Stimulated activated CD4-positive, alpha-beta T cell treated with anti-CD3 and anti-CD28 coated beads, Interleukin-12 subunit alpha, Interleukin-12 subunit beta, amount 100 ng/mL, for 24 hours (primary cell): ENCODE data around the gene PLEKHG2.
A peak's percentile ranks its signal among the peaks of the same experiment; 100 is the strongest.

Experiments
- DNase-seq, 2 experiments: peaks; one replicate each; pipeline ENCODE4 v3.0.0-alpha.2; 2020; ENCODE audit warnings: low read depth in 2 of 2

Gene PLEKHG2

DNA sequence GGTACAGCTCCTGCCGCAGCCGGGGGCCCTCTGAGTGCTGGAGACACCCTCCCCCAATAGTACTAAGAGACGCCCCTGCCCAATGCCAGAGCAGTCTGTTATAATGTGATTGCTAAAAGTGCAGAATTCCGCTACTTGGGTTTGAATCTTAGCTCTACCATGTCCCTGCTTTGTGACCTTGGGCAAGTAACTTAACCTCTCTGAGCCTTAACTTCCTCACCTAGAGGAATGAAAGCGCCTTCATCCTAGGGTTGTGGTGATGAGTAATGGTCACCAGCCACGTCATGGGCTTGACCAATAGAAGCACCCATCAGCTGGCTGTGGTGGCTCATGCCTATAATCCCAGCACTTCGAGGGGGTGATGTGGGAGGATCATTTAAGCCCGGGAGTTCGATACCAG, 6.5 kb downstream of the PLEKHG2 start:
- no peak for DNase-seq

DNA sequence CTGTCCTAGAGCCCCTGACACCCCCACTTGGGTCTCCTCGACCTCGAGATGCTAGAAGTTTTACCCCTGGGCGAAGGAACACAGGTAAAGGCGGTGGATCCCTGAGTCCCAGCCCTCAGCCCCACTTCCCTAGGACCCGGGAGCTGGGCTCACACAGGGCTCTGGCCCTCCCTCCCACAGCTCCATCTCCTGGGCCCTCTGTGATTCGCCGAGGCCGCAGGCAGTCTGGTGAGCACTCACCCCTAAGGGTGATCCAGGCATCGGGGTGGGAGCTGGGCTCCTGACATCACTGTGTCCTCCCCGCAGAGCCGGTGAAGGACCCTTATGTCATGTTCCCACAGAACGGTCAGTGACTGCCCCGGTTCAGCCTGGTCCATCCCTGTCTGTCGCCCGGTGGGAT, 8.3 kb downstream of the PLEKHG2 start:
- DNase-seq = no peak

DNA sequence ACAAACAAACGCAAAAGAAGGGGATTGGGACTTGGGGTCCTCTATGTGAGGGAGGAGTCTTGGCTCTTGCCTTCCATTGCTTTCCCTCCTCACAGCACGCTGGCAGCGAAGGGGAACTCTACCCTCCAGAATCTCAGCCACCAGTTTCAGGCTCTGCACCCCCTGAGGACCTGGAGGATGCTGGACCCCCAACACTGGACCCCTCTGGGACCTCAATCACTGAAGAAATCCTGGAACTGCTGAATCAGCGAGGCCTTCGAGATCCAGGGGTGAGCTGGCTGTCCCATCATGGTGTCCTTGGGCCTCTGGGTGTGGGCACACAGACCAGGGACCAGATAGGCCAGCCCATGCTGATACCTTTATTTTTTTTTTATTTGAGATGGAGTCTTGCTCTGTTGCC, 9.6 kb downstream of the PLEKHG2 start:
- DNase-seq = no peak

DNA sequence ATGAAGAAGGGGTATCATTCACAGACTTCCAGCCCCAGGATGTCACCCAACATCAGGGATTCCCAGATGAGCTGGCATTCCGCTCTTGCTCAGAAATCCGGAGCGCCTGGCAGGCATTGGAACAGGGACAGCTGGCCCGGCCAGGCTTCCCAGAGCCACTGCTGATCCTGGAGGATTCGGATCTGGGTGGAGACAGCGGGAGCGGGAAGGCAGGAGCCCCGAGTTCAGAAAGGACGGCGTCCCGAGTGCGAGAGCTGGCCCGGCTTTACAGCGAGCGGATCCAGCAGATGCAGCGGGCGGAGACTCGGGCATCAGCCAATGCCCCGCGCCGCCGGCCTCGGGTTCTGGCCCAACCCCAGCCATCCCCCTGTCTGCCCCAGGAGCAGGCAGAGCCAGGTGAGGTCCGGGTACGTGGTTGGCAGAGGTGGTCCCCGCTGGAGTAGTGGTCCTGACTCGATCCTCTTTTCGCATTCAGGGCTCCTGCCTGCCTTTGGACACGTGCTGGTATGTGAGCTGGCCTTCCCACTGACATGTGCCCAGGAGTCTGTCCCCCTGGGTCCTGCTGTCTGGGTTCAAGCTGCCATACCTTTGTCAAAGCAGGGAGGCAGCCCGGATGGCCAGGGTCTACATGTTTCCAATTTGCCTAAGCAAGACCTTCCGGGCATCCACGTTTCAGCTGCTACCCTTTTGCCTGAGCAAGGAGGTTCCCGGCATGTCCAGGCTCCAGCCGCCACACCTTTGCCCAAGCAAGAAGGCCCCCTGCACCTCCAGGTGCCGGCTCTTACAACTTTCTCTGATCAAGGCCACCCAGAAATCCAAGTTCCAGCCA, 11.0 kb downstream of the PLEKHG2 start:
- no peak for DNase-seq

DNA sequence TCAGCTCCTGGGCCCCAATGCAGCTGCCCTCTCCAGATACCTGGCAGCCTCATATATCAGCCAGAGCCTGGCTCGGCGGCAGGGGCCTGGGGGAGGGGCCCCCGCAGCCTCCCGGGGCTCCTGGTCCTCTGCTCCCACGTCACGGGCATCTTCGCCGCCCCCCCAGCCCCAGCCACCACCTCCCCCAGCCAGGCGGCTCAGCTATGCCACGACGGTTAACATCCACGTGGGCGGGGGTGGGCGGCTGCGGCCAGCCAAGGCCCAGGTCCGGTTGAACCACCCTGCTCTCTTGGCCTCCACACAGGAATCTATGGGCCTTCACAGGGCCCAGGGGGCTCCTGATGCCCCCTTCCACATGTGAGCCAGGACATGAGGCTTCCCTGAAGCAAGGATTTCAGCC, 12.5 kb downstream of the PLEKHG2 start:
- DNase-seq = no peak

DNA sequence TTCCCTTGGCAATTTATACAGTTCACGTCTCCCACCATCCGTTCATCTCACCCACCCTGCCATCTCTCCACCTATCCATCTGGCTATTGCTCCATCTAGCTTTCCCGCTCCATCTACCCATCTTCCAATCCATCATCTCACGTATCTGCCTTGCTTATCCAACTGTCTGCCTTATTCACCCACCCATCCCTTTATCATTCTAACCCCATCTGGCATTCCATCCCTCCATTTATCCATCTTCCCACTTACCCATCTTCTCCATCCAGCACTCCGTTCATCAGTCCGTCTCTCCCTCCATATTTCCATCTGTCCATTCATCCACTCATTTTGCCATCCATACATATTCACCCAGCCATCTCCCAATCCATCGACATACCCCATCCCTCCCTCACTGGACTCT, 13.3 kb downstream of the PLEKHG2 start:
- no peak for DNase-seq

DNA sequence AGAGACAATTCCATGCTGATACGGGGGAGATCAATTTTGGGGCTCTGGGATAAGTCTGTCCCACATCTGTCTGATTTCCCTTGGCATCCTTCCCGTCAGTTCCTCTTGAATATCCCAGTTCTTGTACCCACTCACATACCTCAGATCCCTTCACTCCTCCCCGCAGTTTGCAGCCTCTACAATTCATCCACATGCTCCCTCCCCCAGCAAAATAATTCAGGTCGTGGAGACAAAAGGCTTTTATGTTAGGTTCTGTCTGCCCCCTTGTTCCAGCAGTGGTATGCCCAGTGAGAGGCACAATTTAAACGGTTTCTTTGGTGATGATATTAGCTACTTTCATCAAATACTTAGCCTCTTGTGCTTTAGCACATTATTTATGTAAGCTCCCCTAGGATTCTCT, 13.7 kb downstream of the PLEKHG2 start:
- DNase-seq = no peak

DNA sequence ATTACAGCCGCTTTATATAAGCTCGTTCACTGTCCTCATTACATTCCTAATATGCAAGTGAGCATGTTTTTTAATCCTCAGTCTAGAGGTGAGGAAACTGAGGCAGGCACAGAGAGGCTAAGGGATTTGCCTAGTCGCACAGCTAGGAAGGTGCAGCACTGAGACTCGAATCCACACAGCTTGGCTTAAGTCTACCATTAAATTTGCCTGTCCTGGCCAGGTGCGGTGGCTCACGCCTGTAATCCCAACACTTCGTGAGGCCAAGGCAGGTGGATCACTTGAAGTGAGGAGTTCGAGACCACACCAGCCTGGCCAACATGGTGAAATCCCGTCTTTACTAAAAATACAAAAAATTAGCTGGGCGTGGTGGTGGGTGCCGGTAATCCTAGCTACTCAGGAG, 15.2 kb downstream of the PLEKHG2 start:
- DNase-seq = no peak

DNA sequence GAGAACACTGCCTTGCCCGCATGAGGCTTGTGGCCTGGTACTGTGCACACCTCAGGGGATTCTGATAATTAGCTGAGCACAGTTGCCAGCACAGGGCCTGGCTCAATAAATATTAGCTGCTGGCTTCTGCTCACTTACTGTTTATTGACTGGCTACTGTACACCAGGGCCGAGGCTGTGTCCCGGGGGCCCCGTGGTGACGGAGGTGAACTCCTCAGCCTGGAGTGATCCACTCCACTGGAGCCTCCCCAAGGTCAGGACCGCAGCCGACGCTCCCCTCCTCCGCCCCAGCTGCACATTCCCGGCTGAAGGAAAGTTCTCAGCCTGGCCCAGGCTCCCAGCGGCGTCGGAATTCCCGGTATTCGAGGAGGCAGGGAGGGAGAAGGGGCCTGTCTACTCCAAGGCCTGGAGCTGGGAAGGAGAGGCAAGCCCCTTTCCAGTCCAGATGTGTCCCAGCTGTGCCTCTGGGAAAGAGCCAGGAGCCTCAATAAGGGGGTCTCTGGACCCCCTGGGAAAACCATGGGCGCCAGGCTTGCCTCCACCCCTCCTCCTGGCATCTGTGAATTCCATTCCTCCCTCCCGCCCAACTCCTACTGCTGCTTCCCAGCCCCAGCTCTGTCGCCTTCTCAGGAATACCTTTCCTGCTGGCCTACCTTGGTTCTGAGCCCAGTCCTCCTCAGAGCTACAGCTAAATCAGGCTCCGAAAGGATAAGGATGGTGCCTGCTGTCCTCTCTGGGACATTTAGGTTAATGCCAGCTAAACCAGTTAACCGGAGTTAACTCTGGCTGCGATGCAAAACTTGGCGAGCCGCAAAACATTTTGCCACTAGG, 16.0 kb downstream of the PLEKHG2 start:
- no peak for DNase-seq

DNA sequence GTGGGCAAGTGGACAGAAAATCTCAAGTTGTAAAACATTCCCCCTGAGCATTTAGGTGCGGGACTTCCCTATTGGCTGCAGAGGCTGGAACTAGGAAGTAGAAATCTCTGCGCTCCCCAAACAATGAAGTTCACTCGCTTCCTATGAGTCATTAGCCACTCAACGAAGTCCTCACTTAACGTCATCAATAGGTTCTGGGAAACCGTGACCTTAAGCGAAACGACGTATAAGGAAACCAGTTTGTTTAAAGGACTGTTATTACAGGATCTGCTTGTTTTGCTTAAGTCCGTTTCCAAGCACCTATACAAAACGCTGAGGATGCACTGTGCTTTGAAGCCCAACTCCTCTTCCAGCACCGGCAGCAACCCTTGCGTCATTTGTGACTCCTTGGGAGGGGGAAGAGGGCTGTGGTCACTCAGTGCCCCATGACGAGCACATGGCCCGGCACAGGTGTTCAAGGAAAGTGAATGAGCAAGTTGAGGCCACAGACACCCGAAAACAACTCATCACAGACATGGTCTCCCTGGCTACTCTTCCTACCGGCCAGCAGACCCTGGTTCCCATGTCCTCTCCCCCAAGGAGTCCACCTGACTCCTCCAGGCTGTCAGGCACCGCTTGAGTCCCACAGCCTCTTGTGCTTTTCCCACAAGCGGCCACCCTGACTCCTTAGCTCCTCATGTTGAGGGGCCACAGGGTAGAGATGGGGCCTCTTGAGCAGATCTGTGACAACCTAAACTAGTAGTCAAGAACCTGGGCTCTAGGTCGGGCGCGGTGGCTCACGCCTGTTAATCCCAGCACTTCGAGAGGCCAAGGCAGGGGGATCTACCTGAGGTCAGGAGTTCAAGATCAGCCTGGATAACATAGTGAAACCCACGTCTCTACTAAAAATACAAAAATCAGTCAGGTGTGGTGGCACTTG, 18.5 kb downstream of the PLEKHG2 start:
- peak in 1 of 2 experiments; percentile 47 for DNase-seq

DNA sequence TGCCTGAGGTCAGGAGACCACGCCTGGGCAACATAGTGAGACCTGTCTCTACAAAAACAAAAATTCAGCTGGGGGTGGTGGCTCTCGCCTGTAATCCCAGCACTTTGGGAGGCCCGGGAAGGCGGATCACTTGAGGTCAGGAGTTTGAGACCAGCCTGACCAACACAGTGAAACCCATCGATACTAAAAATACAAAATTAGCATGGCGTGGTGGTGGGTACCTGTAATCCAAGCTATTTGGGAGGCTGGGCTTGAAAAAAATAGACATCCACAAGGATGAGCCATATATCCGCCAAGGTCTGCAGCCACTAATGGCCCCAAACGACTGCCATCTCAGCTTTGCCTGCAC, 20.2 kb downstream of the PLEKHG2 start:
- DNase-seq = no peak

DNA sequence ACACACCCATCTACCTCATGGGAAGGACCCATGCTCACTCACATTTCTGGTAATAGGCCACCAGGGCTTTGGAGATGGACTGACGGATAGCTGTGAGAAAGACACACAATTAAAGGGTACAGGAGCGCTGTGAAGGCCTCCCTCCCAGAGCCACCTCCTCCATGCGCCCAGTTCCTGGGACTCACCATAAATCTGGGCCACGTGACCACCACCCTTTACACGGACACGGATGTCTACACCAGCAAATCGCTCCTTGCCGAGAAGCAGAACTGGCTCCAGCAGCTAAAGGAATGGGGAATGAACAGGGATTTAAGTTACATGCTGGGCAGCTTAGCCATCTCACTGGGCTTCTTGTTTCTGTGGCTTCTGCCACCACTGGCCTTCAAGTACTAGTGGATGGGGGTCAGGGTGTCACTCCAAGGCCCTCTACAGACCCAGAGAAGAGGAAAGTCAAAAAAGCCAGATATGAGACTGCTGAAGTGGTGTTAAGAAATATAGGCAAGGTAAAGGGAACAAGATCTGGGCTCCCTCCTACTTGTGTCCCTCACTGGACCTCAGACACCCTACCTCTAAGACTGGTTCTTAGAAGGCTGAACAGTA, 21.1 kb downstream of the PLEKHG2 start:
- DNase-seq = no peak

DNA sequence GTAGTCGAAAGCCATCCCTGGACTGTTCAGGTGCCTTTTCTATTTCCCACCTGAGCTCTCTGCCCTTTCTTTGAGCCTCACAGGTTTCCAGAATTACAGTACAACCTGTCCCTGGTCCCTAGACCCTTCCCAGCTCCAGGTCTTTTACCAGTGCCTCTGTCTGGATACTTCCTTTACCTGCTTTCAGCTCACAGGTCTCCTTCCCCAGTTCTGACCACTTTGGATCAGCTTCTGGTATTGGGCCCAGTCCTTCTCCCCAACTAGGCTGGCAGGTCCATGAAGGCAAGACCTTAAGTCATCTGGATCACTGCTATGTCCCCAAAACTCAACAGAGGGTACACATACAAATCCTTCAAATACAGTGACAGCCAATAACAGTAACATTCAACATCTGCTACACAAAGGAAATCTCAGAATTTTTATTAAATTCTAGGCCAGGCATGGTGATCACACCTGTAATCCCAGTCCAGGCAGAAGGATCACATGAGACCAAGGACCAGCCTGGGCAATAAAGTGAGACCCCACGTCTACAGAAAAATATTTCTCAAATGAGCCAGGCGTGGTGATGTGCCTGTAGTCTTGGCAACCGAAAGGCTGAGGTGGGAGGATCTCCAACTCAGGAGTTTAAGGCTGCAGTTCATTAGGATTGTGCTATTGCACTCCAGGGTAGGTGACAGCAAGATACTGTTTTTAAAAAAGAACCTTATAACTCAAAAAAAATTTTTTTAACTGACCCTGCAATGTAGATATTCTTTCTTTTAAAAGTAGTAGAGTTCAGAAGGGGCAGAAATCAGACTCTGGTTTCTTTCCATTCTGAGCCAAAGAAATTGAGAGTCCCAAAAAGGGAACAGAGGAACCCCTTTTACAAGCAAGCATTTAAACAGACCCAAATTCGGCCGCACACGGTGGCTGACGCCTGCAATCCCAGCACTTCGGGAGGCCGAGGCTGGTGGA, 21.9 kb downstream of the PLEKHG2 start:
- DNase-seq = no peak

DNA sequence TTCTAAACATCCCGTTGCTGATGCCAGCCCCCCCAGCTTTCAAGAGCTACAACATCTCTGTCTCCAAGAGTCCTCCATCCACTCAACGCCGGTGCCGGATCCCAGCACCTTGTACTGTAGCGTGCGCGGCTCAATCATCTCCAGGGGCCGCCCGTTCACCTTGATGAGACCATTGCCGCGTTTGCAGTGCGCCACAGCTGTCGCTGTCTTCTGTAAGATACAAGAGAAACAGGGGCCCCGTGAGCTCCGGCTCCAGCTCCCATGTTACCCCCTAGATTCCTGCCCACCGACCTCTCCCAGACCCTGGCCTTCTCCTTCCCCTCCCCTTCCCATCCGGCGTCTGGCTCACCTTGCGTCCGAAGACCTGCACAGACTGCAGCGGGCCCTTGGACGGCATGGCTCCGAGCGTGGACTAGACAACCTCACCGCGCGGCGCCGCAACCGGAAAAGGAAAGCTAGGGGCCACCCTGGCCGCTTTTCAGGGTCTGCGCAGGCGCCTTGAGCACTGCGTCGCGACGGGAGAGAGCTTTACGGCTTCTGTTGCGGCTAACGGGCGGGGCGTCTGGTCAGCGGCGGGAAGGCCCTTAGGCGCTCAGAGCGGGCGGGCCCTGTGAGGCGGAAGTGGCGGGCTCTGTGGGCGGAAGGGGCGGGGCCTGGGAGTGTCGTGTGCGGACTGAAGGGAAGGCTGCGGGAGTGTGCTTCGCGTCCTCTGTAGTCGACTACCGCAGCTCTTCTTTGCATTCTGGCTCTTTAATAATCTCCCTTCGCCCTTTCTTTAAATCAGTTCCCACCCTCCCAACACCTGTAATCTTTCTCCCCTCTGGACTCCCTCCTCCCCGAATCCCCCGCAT, 23.3 kb downstream of the PLEKHG2 start, which contains the start of gene RPS16:
TSS of gene RPS16 (minus strand) at position 451 of the 851 bp plus-strand sequence. CDS start at position 397, 54 bp downstream.
- DNase-seq = peak; percentile 99

DNA sequence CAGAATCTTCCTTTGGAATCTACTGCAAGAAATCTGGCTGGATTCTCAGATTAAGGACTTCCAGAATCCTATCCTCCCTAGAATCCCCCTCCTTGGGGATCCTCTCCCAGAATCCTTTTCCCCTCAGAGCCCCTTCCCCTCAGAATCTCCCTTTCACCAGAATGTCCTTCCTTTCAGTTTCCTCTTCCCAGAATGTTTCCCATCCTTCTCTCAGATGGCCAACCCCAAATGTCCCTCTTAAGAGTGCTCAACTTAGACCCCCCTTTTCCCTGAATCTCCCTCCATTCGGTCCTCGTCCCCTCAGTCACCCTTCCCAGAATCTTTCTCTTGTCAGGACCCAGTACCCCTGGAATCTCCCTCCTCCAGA, 23.9 kb downstream of the PLEKHG2 start:
- no peak for DNase-seq

DNA sequence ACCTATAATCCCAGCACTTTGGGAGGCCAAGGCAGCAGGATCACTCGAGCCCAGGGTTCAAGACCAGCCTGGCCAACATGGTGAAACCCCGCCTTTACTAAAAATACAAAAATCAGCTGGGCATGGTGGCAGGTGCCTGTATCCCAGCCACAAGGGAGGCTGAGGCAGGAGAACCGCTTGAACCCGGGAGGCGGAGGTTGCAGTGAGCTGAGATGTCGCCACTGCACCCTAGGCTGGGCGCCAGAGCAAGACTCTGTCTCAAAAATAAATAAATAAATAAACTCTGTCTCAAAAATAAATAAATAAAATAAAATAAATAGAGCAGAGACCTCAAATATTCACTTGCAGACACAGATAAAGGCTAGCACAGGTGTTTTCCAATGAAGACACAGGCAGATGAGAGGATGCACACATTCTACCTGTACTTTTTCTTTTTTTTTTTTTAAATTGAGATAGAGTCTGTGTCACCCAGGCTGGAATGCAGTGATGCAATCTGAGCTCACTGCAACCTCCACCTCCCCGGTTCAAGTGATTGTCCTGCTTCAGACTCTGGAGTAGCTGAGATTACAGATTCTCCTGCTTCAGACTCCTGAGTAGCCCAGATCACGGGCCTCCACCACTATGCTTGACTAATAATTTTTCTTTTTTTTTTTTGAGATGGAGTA, 25.9 kb downstream of the PLEKHG2 start:
- DNase-seq = no peak

DNA sequence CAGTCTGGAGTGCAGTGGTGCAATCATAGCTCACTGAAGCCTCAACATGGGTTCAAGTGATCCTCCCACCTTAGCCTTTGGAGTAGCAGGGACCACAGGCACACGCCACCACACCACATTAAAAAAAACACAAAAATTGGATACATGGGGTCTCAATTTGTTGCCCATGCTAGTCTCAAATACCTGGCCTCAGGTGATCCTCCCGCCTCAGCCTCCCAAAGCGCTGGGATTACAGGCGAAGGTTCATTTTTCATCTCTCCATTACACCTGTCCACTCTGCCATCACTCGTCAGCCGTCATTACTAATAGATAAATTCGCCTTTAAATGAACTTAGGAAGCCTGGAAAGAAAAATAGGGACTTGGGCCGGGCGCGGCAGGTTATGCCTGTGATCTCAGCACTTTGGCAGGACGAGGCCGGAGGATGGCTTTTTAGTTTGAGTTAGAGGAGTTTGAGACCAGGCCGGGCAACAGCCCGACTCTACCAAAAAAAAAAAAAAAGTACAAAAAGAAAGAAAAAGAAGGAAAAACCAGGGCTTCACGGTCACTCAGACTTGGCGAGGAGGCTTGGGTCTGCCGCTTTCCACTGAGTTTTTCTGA, 32.2 kb downstream of the PLEKHG2 start:
- DNase-seq = no peak
